Measurements from ENCODE around the gene SMCO4.

SMCO4 gene

GRCh38 chr11:93484716-93485115 is 58.5 kb downstream of the SMCO4 start:
- in situ Hi-C loops (cut with MboI; ENCODE audit: low pct_unique_long_range_greater_than_20kb, low sequenced_read_pairs, unreplicated experiment) = no loop called here
- no peak for TF ChIP-seq CTCF (IDR thresholded peaks at IDR 0.05; ENCODE audit: extremely low read depth, insufficient read depth, missing control alignments)
- no peak for DNase-seq (ENCODE audit: low spot score)

GRCh38 chr11:93482556-93482955 is 60.6 kb downstream of the SMCO4 start:
- no peak for TF ChIP-seq CTCF (IDR thresholded peaks at IDR 0.05; ENCODE audit: extremely low read depth, insufficient read depth, missing control alignments)
- in situ Hi-C loops (cut with MboI; ENCODE audit: low pct_unique_long_range_greater_than_20kb, low sequenced_read_pairs, unreplicated experiment) = no loop called here
- no peak for DNase-seq (ENCODE audit: low spot score)

GRCh38 chr11:93481696-93482095 is 61.5 kb downstream of the SMCO4 start:
- TF ChIP-seq CTCF (IDR thresholded peaks at IDR 0.05; ENCODE audit: extremely low read depth, insufficient read depth, missing control alignments) = no peak
- no peak for DNase-seq (ENCODE audit: low spot score)
- in situ Hi-C loops (cut with MboI; ENCODE audit: low pct_unique_long_range_greater_than_20kb, low sequenced_read_pairs, unreplicated experiment) = no loop called here

- DNase-seq (ENCODE audit: low spot score) = no peak
- TF ChIP-seq CTCF (IDR thresholded peaks at IDR 0.05; ENCODE audit: extremely low read depth, insufficient read depth, missing control alignments) = no peak
- in situ Hi-C loops (cut with MboI; ENCODE audit: low pct_unique_long_range_greater_than_20kb, low sequenced_read_pairs, unreplicated experiment) = no loop called here
Measured at GRCh38 chr11:93481279-93481678, 61.9 kb downstream of the SMCO4 start.

- in situ Hi-C loops (cut with MboI; ENCODE audit: low pct_unique_long_range_greater_than_20kb, low sequenced_read_pairs, unreplicated experiment) = no loop called here
- no peak for TF ChIP-seq CTCF (IDR thresholded peaks at IDR 0.05; ENCODE audit: extremely low read depth, insufficient read depth, missing control alignments)
- DNase-seq (ENCODE audit: low spot score) = no peak
Measured at GRCh38 chr11:93480756-93481155, 62.4 kb downstream of the SMCO4 start.

GRCh38 chr11:93480256-93480655 is 62.9 kb downstream of the SMCO4 start:
- no peak for TF ChIP-seq CTCF (IDR thresholded peaks at IDR 0.05; ENCODE audit: extremely low read depth, insufficient read depth, missing control alignments)
- in situ Hi-C loops (cut with MboI; ENCODE audit: low pct_unique_long_range_greater_than_20kb, low sequenced_read_pairs, unreplicated experiment) = no loop called here
- DNase-seq (ENCODE audit: low spot score) = no peak

GRCh38 chr11:93478841-93479240 is 64.3 kb downstream of the SMCO4 start:
- no peak for TF ChIP-seq CTCF (IDR thresholded peaks at IDR 0.05; ENCODE audit: extremely low read depth, insufficient read depth, missing control alignments)
- in situ Hi-C loops (cut with MboI; ENCODE audit: low pct_unique_long_range_greater_than_20kb, low sequenced_read_pairs, unreplicated experiment) = no loop called here
- DNase-seq (ENCODE audit: low spot score) = no peak
